ENCODE data around the gene WDR82. TPM values are rescaled to one million over a fixed set of nuclear protein-coding genes. Genes with fewer than 3 reads are reported as not detected.

The WDR82 gene
- total RNA-seq, 1 experiment from 2014 or later: 44.5 TPM

DNA sequence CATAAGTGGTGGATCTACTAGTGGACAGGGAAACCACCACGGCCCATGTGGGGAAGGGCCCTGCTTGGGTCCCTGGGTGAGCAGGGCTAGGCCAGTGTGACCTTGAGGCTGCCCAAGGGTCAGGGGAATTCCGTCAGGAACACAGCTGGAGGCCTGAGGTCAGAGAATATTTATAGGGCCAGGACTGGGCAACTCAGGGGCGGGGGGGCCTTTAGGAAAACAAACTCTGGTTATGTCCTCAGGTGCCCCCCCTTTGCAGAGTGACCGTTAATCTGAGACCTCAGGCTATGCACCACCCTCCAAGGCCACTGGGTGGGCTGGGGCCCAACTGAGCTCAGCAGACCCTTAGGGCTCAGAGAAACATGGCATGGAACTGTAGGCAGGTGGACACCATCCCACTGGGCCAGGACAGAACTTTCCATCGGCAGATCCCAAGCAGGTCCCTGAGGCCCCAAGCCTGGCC, 42.0 kb downstream of the WDR82 start:
- no peaks in the 10 kb centered on the region for H3K9me2 ChIP-seq (ENCODE audit: insufficient read depth)

DNA sequence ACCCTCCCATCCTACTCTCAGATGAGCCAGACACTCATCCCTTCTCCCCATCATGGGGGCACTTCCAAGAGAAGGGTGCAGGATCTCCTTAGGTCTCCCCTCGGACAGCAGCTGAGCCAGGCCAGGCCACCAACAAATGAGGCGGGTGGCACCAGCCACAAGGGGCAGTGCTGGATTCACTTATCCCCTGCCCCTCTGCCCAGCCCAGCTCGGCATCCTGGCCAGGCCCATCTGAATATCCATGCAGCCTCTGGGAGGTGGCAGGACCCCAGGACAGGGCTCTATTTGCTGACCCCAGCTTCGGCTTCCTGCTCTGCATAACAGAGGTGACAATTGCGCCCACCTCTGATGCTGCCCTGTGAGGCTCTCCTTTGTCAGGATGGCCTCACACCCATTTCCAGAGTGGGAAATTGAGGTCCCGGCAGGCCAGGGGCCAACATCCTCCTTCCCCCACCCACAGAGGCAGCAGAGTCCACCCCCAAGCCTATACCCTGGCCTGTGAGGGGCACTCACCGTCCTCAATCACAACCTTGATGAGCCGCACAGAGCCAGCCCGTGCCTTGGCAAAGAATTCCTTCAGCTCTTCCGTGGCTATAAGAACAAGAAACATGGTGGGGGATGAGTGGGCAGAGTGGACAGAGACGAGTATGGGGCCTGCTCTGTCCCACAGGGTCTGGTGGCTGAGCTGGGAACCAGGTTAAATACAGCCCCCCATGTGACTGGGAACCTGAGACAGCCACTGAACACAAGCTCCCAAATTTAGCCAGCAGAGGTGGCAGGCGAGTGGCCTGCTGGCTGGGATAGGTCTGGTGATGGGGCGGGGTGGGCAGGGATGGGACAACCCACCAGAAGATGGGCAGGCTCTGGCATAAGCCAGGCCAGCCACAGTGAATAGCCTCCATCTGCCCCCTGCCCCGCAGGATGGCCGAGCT, 43.7 kb downstream of the WDR82 start:
- TF ChIP-seq, protein P1, sequence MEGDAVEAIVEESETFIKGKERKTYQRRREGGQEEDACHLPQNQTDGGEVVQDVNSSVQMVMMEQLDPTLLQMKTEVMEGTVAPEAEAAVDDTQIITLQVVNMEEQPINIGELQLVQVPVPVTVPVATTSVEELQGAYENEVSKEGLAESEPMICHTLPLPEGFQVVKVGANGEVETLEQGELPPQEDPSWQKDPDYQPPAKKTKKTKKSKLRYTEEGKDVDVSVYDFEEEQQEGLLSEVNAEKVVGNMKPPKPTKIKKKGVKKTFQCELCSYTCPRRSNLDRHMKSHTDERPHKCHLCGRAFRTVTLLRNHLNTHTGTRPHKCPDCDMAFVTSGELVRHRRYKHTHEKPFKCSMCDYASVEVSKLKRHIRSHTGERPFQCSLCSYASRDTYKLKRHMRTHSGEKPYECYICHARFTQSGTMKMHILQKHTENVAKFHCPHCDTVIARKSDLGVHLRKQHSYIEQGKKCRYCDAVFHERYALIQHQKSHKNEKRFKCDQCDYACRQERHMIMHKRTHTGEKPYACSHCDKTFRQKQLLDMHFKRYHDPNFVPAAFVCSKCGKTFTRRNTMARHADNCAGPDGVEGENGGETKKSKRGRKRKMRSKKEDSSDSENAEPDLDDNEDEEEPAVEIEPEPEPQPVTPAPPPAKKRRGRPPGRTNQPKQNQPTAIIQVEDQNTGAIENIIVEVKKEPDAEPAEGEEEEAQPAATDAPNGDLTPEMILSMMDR (conservative IDR thresholded peaks at IDR 0.05): no peak
- TF ChIP-seq EZH2 (IDR thresholded peaks at IDR 0.05; ENCODE audit: low read depth): no peak
- Histone ChIP-seq H3K36me3 (ENCODE audit: low read depth) (peaks cover 7% of the 10 kb centered on the region; the same call in 1 of the 2 replicates), H3K4me3 (no peak overlapping the region), H3K9me3 (ENCODE audit: insufficient read depth, low read depth) (no peaks in the 10 kb centered on the region), H4K20me1 (ENCODE audit: insufficient read depth) (peaks cover 9% of the 10 kb centered on the region), H3K9me2 (ENCODE audit: insufficient read depth) (no peaks in the 10 kb centered on the region), H3F3A (ENCODE audit: insufficient read depth, low read depth) (peaks cover 30% of the 10 kb centered on the region), H3K79me2 (ENCODE audit: low read depth) (peaks cover 42% of the 10 kb centered on the region), H3K27me3 (ENCODE audit: insufficient read depth, low read depth) (no peaks in the 10 kb centered on the region), H2AFZ (no peak overlapping the region), H3K4me1 (replicated peaks; ENCODE audit: insufficient read depth) (peaks cover 31% of the 10 kb centered on the region), H3K27ac (no peak overlapping the region), H3K4me2 (no peak overlapping the region)
- no TSS peak for BruUV-seq (replicated peaks)
- CTCF ChIA-PET: interaction anchor here (0.6 to 0.7 kb wide), 2 partner anchors 15 to 214 kb away, joined by 5 to 7 read pairs; no protein-coding TSS in a partner anchor
- no peak for DNase-seq
- intact Hi-C loops (cut with micrococcal nuclease; ENCODE audit: unreplicated experiment): loop anchor here (5.0 kb wide), 2 partner anchors 153 to 292 kb away; partner anchors contain the start of genes PARP3 and RRP9
- POLR2A ChIA-PET (ENCODE audit: unreplicated experiment): no interaction called here

More for the DNA sequence above, 42.0 kb downstream of the WDR82 start:
- Histone ChIP-seq H3K27ac (peak overlapping the region; percentile 89), H3F3A (ENCODE audit: insufficient read depth, low read depth) (peaks cover 37% of the 10 kb centered on the region), H3K4me3 (peak overlapping the region; percentile 93; the same call in 1 of the 2 replicates), H3K9me3 (ENCODE audit: insufficient read depth, low read depth) (no peaks in the 10 kb centered on the region), H3K27me3 (ENCODE audit: insufficient read depth, low read depth) (no peaks in the 10 kb centered on the region), H4K20me1 (ENCODE audit: insufficient read depth) (peaks cover 9% of the 10 kb centered on the region), H3K4me2 (peak overlapping the region; percentile 85), H2AFZ (no peak overlapping the region), H3K79me2 (ENCODE audit: low read depth) (peaks cover 53% of the 10 kb centered on the region), H3K36me3 (ENCODE audit: low read depth) (no peaks in the 10 kb centered on the region), H3K4me1 (replicated peaks; ENCODE audit: insufficient read depth) (peaks cover 45% of the 10 kb centered on the region)
- TF ChIP-seq, protein P1 (conservative IDR thresholded peaks at IDR 0.05): no peak
- no peak for TF ChIP-seq EZH2 (IDR thresholded peaks at IDR 0.05; ENCODE audit: low read depth)
- CTCF ChIA-PET: interaction anchor here (0.6 to 2.0 kb wide), 4 partner anchors 16 to 239 kb away, joined by 3 to 19 read pairs (median 3); no protein-coding TSS in a partner anchor
- BruUV-seq (replicated peaks): no TSS peak
- no peak for DNase-seq
- intact Hi-C loops (cut with micrococcal nuclease; ENCODE audit: unreplicated experiment): loop anchor here (5.0 kb wide), 1 partner anchor 294 kb away; the partner anchor contains the start of genes PARP3 and RRP9
- POLR2A ChIA-PET (ENCODE audit: unreplicated experiment): no interaction called here

DNA sequence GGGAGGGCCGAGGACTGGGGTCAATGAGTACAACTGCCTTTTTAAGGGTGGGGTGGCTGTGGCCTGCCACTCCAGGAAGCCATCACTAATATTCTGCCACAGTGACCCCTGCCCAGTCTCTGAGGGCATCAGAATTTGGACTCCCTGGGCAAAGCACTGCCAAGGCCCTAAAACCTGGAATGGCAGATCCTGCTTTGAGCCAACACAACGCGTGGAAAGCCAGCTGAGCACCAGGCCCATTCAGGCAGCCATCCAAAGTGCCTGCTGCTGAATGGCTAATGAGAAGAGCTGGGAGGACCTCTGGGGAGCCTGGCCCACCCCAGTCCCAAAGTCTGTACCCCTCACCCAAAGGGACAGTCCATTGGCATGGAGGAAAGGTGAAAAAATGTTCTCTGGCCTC, 44.5 kb downstream of the WDR82 start:
- no TSS peak for BruUV-seq (replicated peaks)
- H3F3A ChIP-seq (ENCODE audit: insufficient read depth, low read depth): peaks cover 26% of the 10 kb centered on the region
- POLR2A ChIA-PET (ENCODE audit: unreplicated experiment): no interaction called here
- H3K79me2 ChIP-seq (ENCODE audit: low read depth): peaks cover 34% of the 10 kb centered on the region
- no peak overlapping the region for H3K4me2 ChIP-seq
- H2AFZ ChIP-seq: no peak overlapping the region
- H3K27me3 ChIP-seq (ENCODE audit: insufficient read depth, low read depth): no peaks in the 10 kb centered on the region
- intact Hi-C loops (cut with micrococcal nuclease; ENCODE audit: unreplicated experiment): loop anchor here (5.0 kb wide), 1 partner anchor 153 kb away; no protein-coding TSS in a partner anchor
- TF ChIP-seq EZH2 (IDR thresholded peaks at IDR 0.05; ENCODE audit: low read depth): no peak
- TF ChIP-seq, protein P1 (conservative IDR thresholded peaks at IDR 0.05): no peak
- DNase-seq: no peak
- H3K9me3 ChIP-seq (ENCODE audit: insufficient read depth, low read depth): no peaks in the 10 kb centered on the region
- no peak overlapping the region for H3K4me3 ChIP-seq
- peaks cover 9% of the 10 kb centered on the region for H4K20me1 ChIP-seq (ENCODE audit: insufficient read depth)
- no peak overlapping the region for H3K27ac ChIP-seq
- CTCF ChIA-PET: no interaction called here
- H3K36me3 ChIP-seq (ENCODE audit: low read depth): peaks cover 7% of the 10 kb centered on the region; the same call in 1 of the 2 replicates
- H3K9me2 ChIP-seq (ENCODE audit: insufficient read depth): no peaks in the 10 kb centered on the region
- H3K4me1 ChIP-seq (replicated peaks; ENCODE audit: insufficient read depth): peaks cover 31% of the 10 kb centered on the region
